ENCODE data around the gene CPEB4.
A peak's percentile ranks its signal among the peaks of the same experiment; 100 is the strongest.

The CPEB4 gene

GRCh38 chr5:173859408-173860159 is 28.6 kb upstream of the CPEB4 start:
- DNase-seq = no peak

GRCh38 chr5:173862047-173862477 is 26.1 kb upstream of the CPEB4 start:
- DNase-seq = no peak

GRCh38 chr5:173863359-173863758 is 24.8 kb upstream of the CPEB4 start:
- no peak for DNase-seq

- DNase-seq = no peak
Measured at GRCh38 chr5:173864126-173865050, 23.8 kb upstream of the CPEB4 start.

GRCh38 chr5:173866243-173866857 is 21.8 kb upstream of the CPEB4 start:
- DNase-seq = no peak

- DNase-seq = no peak
Measured at GRCh38 chr5:173866858-173867679, 21.1 kb upstream of the CPEB4 start.

- DNase-seq = peak; percentile 36
Measured at GRCh38 chr5:173868096-173868880, 19.9 kb upstream of the CPEB4 start.

- DNase-seq = no peak
Measured at GRCh38 chr5:173869316-173869715, 18.8 kb upstream of the CPEB4 start.

- no peak for DNase-seq
Measured at GRCh38 chr5:173872957-173873305, 15.2 kb upstream of the CPEB4 start.

GRCh38 chr5:173873306-173873922 is 14.7 kb upstream of the CPEB4 start:
- no peak for DNase-seq

GRCh38 chr5:173875189-173875588 is 13.0 kb upstream of the CPEB4 start:
- no peak for DNase-seq

GRCh38 chr5:173878224-173878967 is 9.8 kb upstream of the CPEB4 start:
- no peak for DNase-seq

GRCh38 chr5:173880306-173880985 is 7.7 kb upstream of the CPEB4 start:
- peak; percentile 67 for DNase-seq

- no peak for DNase-seq
Measured at GRCh38 chr5:173881811-173882575, 6.2 kb upstream of the CPEB4 start.

GRCh38 chr5:173882632-173883031 is 5.5 kb upstream of the CPEB4 start:
- no peak for DNase-seq

GRCh38 chr5:173883347-173883924 is 4.7 kb upstream of the CPEB4 start:
- no peak for DNase-seq

GRCh38 chr5:173884402-173885053 is 3.6 kb upstream of the CPEB4 start:
- DNase-seq = no peak

GRCh38 chr5:173885054-173885443 is 3.1 kb upstream of the CPEB4 start:
- DNase-seq = no peak

Measured in fibroblast of skin of scalp (primary cell).